AG04450 (cell line): ENCODE measurements around the gene GUCY1A2. TPM values are rescaled to one million over a fixed set of nuclear protein-coding genes. Genes with fewer than 3 reads are reported as not detected.

ENCODE experiments used
- CTCF ChIA-PET: fragments of 300-600, 350-600 bp; formaldehyde crosslinking; extraction: SDS; loops from one replicate; lab custom pipeline; 2022; ENCODE audit warnings: antibody characterized with exemption, inconsistent platforms; lab: Charles Lee
- POLR2A ChIA-PET: fragments of 350-600 bp; formaldehyde crosslinking; extraction: SDS; loops from one replicate; lab custom pipeline; 2021; ENCODE audit warnings: antibody characterized with exemption, inconsistent platforms; lab: Yijun Ruan, JAX
- DNase-seq: peaks from one replicate; pipeline ENCODE4 v3.0.0-alpha.2; 2011; ENCODE audit warnings: low read depth, low spot score
- H3K27ac ChIP-seq: one replicate; pipeline ENCODE4 v1.5.1; 2012; ENCODE audit warnings: low read depth, low read length, control low read depth
- H3K27me3 ChIP-seq: one replicate; pipeline ENCODE4 v1.6.0; 2012; ENCODE audit warnings: low read length; ENCODE audit not compliant: control insufficient read depth, insufficient read depth
- H3K4me3 ChIP-seq: 2 replicates; pipeline ENCODE4 v1.5.1; 2011; ENCODE audit warnings: mild to moderate bottlenecking, low read depth, low read length, control low read depth
- H3K9me3 ChIP-seq: 2 replicates; pipeline ENCODE4 v1.5.1; 2012; ENCODE audit warnings: low read length; ENCODE audit not compliant: control insufficient read depth, insufficient read depth
- CTCF ChIP-seq: IDR thresholded peaks from 2 replicates; pipeline ENCODE4 v1.5.1; 2011; ENCODE audit warnings: low read depth, low read length, control low read depth, inconsistent platforms
- polyA plus RNA-seq: library from polyadenylated mRNA; depleted of rRNA; stranded (reverse); fragments of >200 nt; gene quantifications from 2 replicates; pipeline ENCODE4 v1.2.3, GENCODE V29; 2011

The GUCY1A2 gene
- polyA plus RNA-seq, 1 experiment: 0.04 TPM

GRCh38 chr11:106770489-106771085 is 247.7 kb downstream of the GUCY1A2 start:
- H3K27me3 ChIP-seq: no peaks in the 10 kb centered on the region
- no peak overlapping the region for H3K4me3 ChIP-seq
- H3K9me3 ChIP-seq: no peaks in the 10 kb centered on the region
- no peak overlapping the region for H3K27ac ChIP-seq
- no peak for TF ChIP-seq CTCF
- CTCF ChIA-PET: no interaction called here
- no peak for DNase-seq
- POLR2A ChIA-PET: no interaction called here

- no peak for TF ChIP-seq CTCF
- CTCF ChIA-PET: no interaction called here
- H3K4me3 ChIP-seq: no peak overlapping the region
- H3K9me3 ChIP-seq: no peaks in the 10 kb centered on the region
- POLR2A ChIA-PET: no interaction called here
- no peak for DNase-seq
- H3K27ac ChIP-seq: no peak overlapping the region
- H3K27me3 ChIP-seq: no peaks in the 10 kb centered on the region
Observed at GRCh38 chr11:106765469-106766258, 252.6 kb downstream of the GUCY1A2 start.

GRCh38 chr11:106763501-106763900 is 254.8 kb downstream of the GUCY1A2 start:
- no peak for DNase-seq
- Histone ChIP-seq H3K27me3 (no peaks in the 10 kb centered on the region), H3K27ac (no peak overlapping the region), H3K4me3 (no peak overlapping the region), H3K9me3 (no peaks in the 10 kb centered on the region)
- CTCF ChIA-PET: no interaction called here
- POLR2A ChIA-PET: no interaction called here
- TF ChIP-seq CTCF: no peak

GRCh38 chr11:106761745-106762144 is 256.5 kb downstream of the GUCY1A2 start:
- no peak overlapping the region for H3K4me3 ChIP-seq
- ChIA-PET POLR2A (no interaction called here), CTCF (no interaction called here)
- no peak overlapping the region for H3K27ac ChIP-seq
- no peaks in the 10 kb centered on the region for H3K27me3 ChIP-seq
- no peaks in the 10 kb centered on the region for H3K9me3 ChIP-seq
- no peak for DNase-seq
- TF ChIP-seq CTCF: no peak

- DNase-seq: no peak
- Histone ChIP-seq H3K27me3 (no peaks in the 10 kb centered on the region), H3K9me3 (no peaks in the 10 kb centered on the region), H3K4me3 (no peak overlapping the region), H3K27ac (no peak overlapping the region)
- ChIA-PET CTCF (no interaction called here), POLR2A (no interaction called here)
- TF ChIP-seq CTCF: no peak
Observed at GRCh38 chr11:106761240-106761639, 257.0 kb downstream of the GUCY1A2 start.
